Measurements from ENCODE around the gene NPAS2. TPM values are rescaled to one million over a fixed set of nuclear protein-coding genes. Genes with fewer than 3 reads are reported as not detected.

The NPAS2 gene
- total RNA-seq, 4 donors from 2014 or later: 14.1 to 45.8 (median 28.1) TPM

DNA sequence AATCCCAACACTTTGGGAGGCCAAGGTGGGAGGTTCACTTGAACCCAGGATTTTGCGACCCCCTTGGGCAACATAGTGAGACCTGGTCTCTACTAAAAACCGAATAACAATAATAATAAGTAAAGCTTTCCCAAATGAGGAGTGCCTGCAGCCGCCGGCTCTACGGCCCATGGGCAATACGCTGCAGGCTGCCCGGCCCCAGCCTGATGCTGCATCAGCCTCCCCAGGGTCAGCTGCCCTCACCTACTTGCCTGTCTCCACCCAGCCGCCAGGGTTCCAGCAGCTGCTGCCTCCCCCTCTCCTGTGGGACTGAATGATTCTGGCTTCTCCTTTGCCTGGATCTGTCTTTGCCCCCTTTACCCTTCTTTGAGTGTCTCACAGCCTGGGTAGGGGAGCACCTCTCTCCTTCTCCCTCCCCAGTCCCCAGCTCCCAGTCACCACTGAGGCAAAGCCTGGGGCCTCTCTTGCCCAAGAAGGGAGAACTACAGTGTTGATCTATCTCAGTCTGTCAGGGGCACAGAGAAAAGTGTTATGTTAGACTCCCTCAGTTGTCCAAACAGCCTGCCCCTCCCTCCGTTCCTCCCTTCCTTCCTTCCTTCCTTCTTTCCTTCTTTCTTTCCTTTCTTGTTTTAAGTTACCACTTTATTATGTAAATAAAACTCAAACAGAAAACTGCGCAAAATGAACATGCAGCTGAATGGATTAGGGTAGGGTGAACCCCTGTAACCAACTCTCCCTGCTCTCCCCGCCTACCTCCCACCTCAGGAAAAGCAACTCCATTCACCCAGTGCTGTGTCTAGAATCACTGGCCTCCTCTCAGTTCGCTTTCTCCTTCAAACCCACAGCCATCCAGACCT lies 38.2 kb upstream of the NPAS2 start:
- Histone ChIP-seq H3K36me3 (no peaks in the 10 kb centered on the region), H3K9me3 (no peaks in the 10 kb centered on the region), H3K27me3 (no peaks in the 10 kb centered on the region), H3K27ac (replicated peaks in 1 of 4) (no peak overlapping the region), H3K4me1 (peaks cover 12 to 15% (median 12%) of the 10 kb centered on the region in 4 donors), H3K4me3 (no peak overlapping the region)
- no peak for DNase-seq (ENCODE audit: extremely low spot score)
- TF ChIP-seq, protein P1, sequence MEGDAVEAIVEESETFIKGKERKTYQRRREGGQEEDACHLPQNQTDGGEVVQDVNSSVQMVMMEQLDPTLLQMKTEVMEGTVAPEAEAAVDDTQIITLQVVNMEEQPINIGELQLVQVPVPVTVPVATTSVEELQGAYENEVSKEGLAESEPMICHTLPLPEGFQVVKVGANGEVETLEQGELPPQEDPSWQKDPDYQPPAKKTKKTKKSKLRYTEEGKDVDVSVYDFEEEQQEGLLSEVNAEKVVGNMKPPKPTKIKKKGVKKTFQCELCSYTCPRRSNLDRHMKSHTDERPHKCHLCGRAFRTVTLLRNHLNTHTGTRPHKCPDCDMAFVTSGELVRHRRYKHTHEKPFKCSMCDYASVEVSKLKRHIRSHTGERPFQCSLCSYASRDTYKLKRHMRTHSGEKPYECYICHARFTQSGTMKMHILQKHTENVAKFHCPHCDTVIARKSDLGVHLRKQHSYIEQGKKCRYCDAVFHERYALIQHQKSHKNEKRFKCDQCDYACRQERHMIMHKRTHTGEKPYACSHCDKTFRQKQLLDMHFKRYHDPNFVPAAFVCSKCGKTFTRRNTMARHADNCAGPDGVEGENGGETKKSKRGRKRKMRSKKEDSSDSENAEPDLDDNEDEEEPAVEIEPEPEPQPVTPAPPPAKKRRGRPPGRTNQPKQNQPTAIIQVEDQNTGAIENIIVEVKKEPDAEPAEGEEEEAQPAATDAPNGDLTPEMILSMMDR (IDR thresholded peaks at IDR 0.05): no peak
- no peak for TF ChIP-seq POLR2AphosphoS5 (IDR thresholded peaks at IDR 0.05)
- no peak for TF ChIP-seq EP300 (IDR thresholded peaks at IDR 0.05)
- TF ChIP-seq POLR2A (IDR thresholded peaks at IDR 0.05; ENCODE audit: low read depth): no peak
- intact Hi-C loops (cut with DNase I): no loop called here
- 90% methylated on average over 11 of the region's 12 CpGs for WGBS

DNA sequence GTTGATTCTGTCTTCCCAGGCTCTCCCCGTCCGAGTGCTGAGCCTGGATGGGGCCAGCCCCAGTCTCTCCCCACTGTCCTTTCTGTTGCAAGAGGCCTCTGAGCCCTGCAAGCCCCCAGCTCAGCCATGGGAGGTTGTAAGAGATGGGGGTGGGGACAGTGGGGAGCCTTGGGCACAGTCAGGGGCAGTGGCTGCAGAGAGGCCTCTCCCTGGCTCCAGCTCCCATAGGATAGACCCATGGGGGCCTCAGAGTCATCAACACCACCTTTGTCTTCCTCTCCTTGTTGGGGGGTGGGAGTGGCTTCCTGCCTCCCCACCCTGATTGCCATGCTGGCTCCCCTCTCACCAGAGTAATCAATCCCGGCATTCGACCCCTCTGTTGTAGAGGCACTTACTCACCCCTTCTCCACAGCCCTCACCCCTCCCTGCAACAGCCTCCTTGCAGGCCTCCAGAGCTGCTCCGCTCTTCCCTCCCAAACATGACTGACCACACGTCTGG lies 37.5 kb upstream of the NPAS2 start:
- Histone ChIP-seq H3K4me3 (no peak overlapping the region), H3K4me1 (peaks cover 14 to 17% (median 16%) of the 10 kb centered on the region in 4 donors), H3K27ac (replicated peaks in 1 of 4) (no peak overlapping the region), H3K36me3 (no peaks in the 10 kb centered on the region), H3K9me3 (no peaks in the 10 kb centered on the region), H3K27me3 (no peaks in the 10 kb centered on the region)
- intact Hi-C loops (cut with DNase I): no loop called here
- DNase-seq (ENCODE audit: extremely low spot score): no peak
- WGBS: 91% methylated on average over 6 of the region's 6 CpGs
- TF ChIP-seq POLR2AphosphoS5 (IDR thresholded peaks at IDR 0.05): no peak

DNA sequence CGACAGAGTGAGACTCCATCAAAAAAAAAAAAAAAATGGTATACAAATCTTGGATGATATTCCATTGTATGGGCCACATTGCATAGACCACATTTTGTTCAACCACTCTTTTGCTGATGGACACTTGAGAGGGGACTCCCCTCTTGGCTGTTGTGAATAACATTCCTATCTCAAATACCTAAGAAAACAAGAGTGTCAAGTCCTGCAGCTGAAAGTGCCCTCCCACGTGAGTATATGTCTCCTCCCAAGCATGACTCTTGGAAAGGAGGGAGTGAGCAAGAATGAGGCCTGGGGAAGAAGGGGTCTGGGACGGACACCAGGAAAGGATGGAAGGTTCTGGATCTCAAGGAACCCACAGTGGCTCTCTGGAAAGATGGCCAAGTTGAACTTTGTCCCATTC lies 36.0 kb upstream of the NPAS2 start:
- no peak for DNase-seq (ENCODE audit: extremely low spot score)
- no peak overlapping the region for H3K27ac ChIP-seq (replicated peaks in 1 of 4)
- H3K36me3 ChIP-seq: no peaks in the 10 kb centered on the region
- H3K27me3 ChIP-seq: no peaks in the 10 kb centered on the region
- no peak for TF ChIP-seq POLR2A (IDR thresholded peaks at IDR 0.05; ENCODE audit: low read depth)
- no peak for TF ChIP-seq POLR2AphosphoS5 (IDR thresholded peaks at IDR 0.05)
- no peak for TF ChIP-seq EP300 (IDR thresholded peaks at IDR 0.05)
- TF ChIP-seq, protein P1 (IDR thresholded peaks at IDR 0.05): no peak
- intact Hi-C loops (cut with DNase I): no loop called here
- H3K4me3 ChIP-seq: no peak overlapping the region
- 84% methylated on average over 3 of the region's 3 CpGs for WGBS
- H3K9me3 ChIP-seq: no peaks in the 10 kb centered on the region
- H3K4me1 ChIP-seq: peaks cover 14 to 17% (median 16%) of the 10 kb centered on the region in 4 donors

DNA sequence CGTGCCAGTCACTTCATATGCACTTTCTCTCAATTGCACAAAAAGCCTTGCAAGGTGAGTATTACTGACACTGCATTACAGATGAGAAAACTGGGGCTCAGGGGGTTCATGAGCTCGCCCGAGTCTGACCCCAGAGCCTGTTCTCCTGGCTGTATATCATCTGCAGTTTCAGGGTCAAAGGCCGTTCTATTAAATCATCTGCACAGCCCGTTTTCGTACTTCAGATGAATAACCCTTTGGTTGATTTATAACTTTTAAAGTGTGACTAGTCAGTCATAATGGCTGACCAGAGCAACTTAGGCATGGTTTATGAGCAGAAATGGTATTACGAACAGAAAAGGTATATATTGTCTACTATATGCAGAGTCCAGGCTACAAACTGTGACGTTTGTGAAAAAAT lies 35.3 kb upstream of the NPAS2 start:
- Histone ChIP-seq H3K27ac (replicated peaks in 1 of 4) (no peak overlapping the region), H3K4me1 (peaks cover 14 to 17% (median 16%) of the 10 kb centered on the region in 4 donors), H3K36me3 (no peaks in the 10 kb centered on the region), H3K9me3 (no peaks in the 10 kb centered on the region), H3K27me3 (no peaks in the 10 kb centered on the region), H3K4me3 (no peak overlapping the region)
- WGBS: 96% methylated on average over 8 of the region's 8 CpGs
- intact Hi-C loops (cut with DNase I): no loop called here
- DNase-seq (ENCODE audit: extremely low spot score): no peak
- TF ChIP-seq POLR2A (IDR thresholded peaks at IDR 0.05; ENCODE audit: low read depth) (no peak), POLR2AphosphoS5 (IDR thresholded peaks at IDR 0.05) (no peak), EP300 (IDR thresholded peaks at IDR 0.05) (no peak)
- TF ChIP-seq, protein P1 (IDR thresholded peaks at IDR 0.05): no peak

DNA sequence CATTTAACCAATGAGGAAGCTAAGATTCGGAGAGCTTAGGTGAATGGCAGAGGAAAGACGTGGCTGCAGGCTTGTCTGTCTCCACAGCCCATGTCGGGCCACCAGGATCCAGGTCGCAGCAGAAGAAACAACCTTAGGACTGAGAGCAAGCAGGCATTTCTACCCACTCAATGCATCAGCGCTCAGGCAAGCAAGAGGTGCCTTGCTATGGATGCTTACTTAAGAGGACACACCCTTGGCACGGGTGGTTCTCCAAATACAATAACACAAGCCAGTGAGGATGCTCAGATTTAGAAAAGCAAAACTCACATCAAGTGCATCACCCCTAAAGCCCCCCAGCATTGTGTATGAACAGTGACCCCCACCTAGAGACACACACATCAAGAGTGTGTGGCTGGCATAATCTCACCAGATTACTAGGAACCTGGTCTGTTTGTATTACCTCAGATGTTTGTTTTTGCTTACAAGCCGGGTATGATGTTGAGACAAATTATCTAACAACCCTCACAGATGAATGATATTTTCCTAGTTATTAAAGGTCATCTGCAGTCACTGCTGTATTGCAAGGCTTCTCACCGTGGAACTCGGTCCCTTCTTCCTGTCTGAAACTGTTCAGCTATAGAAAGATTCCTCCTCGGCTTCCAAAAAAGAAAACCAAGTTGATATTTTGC lies 34.2 kb upstream of the NPAS2 start:
- 73% methylated on average over 10 of the region's 10 CpGs for WGBS
- no peaks in the 10 kb centered on the region for H3K36me3 ChIP-seq
- no peak overlapping the region for H3K4me3 ChIP-seq
- peak overlapping the region; percentile 37 to 68 (median 56) for H3K27ac ChIP-seq (replicated peaks in 1 of 4)
- peaks cover 14 to 16% (median 15%) of the 10 kb centered on the region in 4 donors for H3K4me1 ChIP-seq
- intact Hi-C loops (cut with DNase I): no loop called here
- no peaks in the 10 kb centered on the region for H3K9me3 ChIP-seq
- no peaks in the 10 kb centered on the region for H3K27me3 ChIP-seq
- no peak for DNase-seq (ENCODE audit: extremely low spot score)
- TF ChIP-seq, protein P1 (IDR thresholded peaks at IDR 0.05): no peak
- no peak for TF ChIP-seq POLR2AphosphoS5 (IDR thresholded peaks at IDR 0.05)
- TF ChIP-seq EP300 (IDR thresholded peaks at IDR 0.05): no peak
- TF ChIP-seq POLR2A (IDR thresholded peaks at IDR 0.05; ENCODE audit: low read depth): no peak

Data from esophagus muscularis mucosa (tissue), 4 donors.